Body of pancreas (tissue), 4 donors: ENCODE data around the gene RSPH6A.

Experiments used
- POLR2A ChIP-seq, 3 donors: fragments of 450-650 bp; IDR thresholded peaks; one replicate each; pipeline ENCODE4 v1.6.1; 2016; ENCODE audit warnings: antibody characterized with exemption in 3 of 3, mild to moderate bottlenecking in 2 of 3
- TF ChIP-seq, protein P1 (sequence below), 7 experiments: fragments of 450-650 bp in 4 of 7; fragments of 200-600 bp in 3 of 7; sonication (generic) in 3 of 7; IDR thresholded peaks; one replicate each; pipeline ENCODE4 v1.5.1; 2016 to 2019; ENCODE audit warnings: antibody characterized with exemption in 7 of 7

DNA sequence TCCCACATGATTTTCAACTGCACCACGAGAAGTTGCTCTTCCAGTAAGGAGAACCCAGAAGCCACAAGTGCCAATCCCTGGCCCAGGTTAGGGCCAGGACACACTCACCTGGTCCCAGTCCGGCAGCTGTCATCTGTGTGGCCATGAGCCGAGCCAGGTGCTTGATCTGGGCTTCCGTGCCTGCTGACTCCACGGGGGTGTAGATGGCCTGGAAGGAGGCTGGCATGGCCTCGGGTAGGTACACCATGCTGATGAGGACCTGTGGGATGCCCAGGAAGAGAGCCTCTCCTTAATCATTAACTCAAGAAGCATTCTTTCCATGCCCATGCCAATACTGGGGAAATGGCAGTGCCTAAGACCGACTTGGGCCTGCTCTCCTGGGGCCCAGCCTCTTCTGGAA, 19.9 kb upstream of the RSPH6A start:
- TF ChIP-seq, protein P1, sequence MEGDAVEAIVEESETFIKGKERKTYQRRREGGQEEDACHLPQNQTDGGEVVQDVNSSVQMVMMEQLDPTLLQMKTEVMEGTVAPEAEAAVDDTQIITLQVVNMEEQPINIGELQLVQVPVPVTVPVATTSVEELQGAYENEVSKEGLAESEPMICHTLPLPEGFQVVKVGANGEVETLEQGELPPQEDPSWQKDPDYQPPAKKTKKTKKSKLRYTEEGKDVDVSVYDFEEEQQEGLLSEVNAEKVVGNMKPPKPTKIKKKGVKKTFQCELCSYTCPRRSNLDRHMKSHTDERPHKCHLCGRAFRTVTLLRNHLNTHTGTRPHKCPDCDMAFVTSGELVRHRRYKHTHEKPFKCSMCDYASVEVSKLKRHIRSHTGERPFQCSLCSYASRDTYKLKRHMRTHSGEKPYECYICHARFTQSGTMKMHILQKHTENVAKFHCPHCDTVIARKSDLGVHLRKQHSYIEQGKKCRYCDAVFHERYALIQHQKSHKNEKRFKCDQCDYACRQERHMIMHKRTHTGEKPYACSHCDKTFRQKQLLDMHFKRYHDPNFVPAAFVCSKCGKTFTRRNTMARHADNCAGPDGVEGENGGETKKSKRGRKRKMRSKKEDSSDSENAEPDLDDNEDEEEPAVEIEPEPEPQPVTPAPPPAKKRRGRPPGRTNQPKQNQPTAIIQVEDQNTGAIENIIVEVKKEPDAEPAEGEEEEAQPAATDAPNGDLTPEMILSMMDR (IDR thresholded peaks at IDR 0.05), result no peak
- no peak for TF ChIP-seq POLR2A (IDR thresholded peaks at IDR 0.05)
